ENCODE data around the gene MAT2A.
"Not testable (repeated sequence)": the region's sequence is repeated elsewhere in the genome, so short reads cannot be mapped to it uniquely, and the experiment has no call there.

MAT2A gene

DNA sequence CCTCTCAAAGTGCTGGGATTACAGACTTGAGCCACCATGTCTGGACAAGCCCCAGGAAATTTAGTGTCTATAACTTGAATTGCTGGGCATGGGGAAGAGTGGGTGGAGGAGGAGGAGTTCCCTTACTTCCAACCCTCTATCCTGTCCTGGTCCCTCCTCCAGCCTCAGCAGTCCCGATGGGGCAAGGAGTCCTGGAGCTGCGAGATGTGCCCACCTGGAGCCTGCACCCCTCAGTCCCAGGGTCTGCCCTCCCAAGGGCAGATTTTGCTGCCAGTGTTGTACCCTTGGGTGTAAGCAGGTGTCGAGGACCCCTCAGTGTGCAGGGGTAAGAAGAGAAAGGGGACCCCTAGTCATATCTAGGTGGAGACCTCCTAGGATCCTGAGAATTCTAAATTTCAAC lies 41.2 kb downstream of the MAT2A start:
- no peak for DNase-seq

- DNase-seq, result no peak
Measured at GRCh38 chr2:85582492-85582891, 43.5 kb downstream of the MAT2A start.

DNA sequence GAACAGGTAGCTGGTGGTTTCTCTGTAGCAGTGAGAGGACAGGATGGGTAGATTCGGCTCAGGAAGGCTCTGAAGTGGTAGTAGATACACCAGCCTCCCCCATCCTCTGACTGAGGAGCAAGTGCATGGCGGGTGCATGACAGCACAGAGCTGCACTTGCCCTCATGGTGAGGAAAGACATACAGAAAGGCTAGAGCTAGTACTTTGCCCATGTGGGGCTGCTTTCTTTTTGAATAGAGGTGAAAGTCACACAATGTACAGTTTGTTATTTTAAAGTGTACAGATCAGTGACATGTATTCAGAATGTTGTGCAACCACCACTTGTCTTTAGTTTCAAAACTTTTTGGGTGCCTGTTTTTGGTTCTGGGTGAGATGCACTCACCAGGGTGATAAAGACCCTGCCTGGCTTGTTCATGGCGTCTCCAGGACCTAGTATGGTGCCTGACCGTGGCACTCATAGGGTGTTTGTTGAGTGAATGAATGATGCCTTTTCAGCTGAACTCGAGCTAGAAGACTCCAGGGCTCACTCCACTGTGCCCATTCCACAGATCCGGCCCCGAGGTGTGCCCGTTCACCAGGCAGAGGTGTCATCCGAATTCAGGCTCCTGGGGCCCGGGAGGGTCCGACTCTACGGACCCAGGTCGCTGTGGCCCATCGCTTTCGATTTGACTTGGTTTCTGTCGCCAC lies 44.8 kb downstream of the MAT2A start:
- peak; percentile 40 for DNase-seq

GRCh38 chr2:85584354-85584856 lies 45.4 kb downstream of the MAT2A start, which contains the start of gene VAMP5:
TSS of gene VAMP5 (plus strand) at chr2:85584431. CDS start at chr2:85584491, 60 bp downstream.
- DNase-seq, result no peak

- peak; percentile 46 for DNase-seq
Measured at GRCh38 chr2:85584857-85585780, 46.2 kb downstream of the MAT2A start.

DNA sequence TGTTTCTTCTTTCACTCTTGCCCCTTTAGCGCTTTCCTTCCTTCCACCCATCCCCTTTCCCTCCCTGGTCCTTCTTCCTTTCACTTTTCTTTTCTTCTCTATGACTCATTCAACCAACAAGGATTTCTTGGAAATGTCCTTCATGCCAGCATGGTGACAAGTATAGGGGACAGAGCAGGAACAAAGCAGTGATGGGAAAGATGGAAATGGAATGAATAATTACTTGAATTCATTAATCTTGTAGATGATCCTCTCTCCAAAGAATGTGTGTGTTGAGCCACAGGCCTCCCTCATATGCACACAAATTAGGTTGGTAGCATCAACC lies 46.8 kb downstream of the MAT2A start:
- DNase-seq, result no peak

GRCh38 chr2:85588236-85588635 lies 49.3 kb downstream of the MAT2A start:
- DNase-seq, result no peak

DNA sequence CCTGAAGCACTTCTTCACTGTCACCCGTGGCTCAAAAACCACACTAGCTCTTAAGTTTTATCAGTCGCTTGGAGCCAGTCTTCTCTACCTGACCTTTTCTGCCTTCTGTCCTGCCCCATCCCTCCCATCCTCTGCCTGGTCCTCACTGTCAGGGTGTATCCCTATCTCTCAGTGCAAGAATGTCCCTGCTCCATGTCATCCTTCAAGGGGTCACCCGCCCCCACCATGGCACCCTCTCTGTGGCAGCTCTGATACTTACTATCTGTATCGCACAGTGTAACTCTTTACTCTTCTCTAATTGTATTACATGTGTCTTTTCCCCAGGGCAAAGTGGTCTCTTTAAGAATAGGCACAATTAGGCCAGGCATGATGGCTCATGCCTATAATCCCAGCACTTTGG lies 49.7 kb downstream of the MAT2A start:
- no peak for DNase-seq

GRCh38 chr2:85589181-85589580 lies 50.2 kb downstream of the MAT2A start:
- no peak for DNase-seq

- no peak for DNase-seq
Measured at GRCh38 chr2:85589982-85590791, 51.2 kb downstream of the MAT2A start.

DNA sequence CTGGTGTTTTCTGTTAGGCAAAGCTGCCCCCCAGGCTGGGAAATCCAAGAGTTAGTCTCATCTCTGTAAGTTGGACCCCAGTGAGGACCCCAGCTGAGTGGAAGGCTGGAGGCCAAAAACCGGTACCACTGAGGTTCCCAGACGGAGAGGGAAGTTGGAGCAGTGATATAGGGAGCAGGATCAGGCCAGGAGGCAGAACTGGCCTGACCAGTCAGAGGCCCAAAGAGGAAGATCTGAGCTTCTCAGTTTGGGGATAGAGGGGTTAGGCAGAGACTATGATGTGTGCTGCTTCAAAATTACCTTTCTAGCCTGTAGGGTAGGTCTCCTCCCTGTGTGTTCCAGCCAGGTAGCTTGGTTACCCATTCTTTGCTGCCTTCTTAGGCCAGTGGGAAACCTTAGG lies 52.0 kb downstream of the MAT2A start:
- DNase-seq, result no peak

DNA sequence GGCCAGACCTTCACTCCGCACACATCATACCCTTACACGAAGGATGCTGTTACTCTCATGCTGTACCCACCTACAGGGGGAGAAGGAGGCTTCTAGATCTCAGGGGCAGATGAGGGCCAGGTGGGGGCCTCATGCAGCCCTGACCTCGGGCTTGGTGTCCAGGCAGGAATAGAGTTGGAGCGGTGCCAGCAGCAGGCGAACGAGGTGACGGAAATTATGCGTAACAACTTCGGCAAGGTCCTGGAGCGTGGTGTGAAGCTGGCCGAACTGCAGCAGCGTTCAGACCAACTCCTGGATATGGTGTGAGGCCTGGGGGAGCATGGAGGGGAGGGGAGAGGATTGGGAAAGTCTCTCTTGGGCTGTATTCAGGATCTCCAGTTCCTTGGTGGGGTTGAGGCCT lies 52.6 kb downstream of the MAT2A start:
- DNase-seq, result no peak

DNA sequence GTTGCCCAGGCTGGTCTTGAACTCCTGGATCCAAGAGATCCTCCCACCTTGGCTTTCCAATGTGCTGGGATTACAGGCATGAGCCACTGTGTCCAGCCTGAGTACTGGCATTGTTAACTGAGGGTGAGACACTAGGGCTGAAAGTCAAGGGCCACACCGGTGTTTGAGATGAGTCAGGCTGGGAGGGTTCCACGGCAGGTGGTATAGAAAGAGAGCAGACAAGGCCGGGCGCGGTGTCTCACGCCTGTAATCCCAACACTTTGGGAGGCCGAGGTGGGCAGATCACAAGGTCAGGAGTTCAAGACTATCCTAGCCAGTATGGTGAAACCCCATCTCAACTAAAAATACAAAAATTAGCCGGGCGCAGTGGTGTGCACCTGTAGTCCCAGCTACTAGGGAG lies 53.3 kb downstream of the MAT2A start:
- not testable (repeated sequence) for DNase-seq

GRCh38 chr2:85593023-85593422 lies 54.1 kb downstream of the MAT2A start:
- DNase-seq, result no peak

All from activated CD4-positive, alpha-beta T cell treated with anti-CD3 and anti-CD28 coated beads, Interleukin-2, amount 50 U/mL, for 16 hours (primary cell).